Caco-2 (cell line): ENCODE measurements around the gene IL21R. TPM values are rescaled to one million over a fixed set of nuclear protein-coding genes. Genes with fewer than 3 reads are reported as not detected.

Experiments used
- BruUV-seq: library from RNA; stranded (reverse); fragments of 400-500 nt; replicated peaks from 2 replicates; lab custom pipeline; 2021; lab: Mats Ljungman, UMichigan
- CTCF ChIA-PET: fragments of 300-600 bp; sonication (Branson Sonifier 250); formaldehyde crosslinking; loops from one replicate; lab custom pipeline; 2022; ENCODE audit warnings: antibody characterized with exemption; lab: Charles Lee
- POLR2A ChIA-PET: fragments of 300-600 bp; sonication (Branson Sonifier 250); formaldehyde crosslinking; loops from one replicate; lab custom pipeline; 2022; ENCODE audit warnings: antibody characterized with exemption; lab: Charles Lee
- DNase-seq, 2 experiments: peaks; one replicate each; pipeline versions ENCODE4 v3.0.0 to v3.0.0-alpha.2; 2020 to 2022
- H3K27me3 ChIP-seq: replicated peaks from 2 replicates; pipeline ENCODE4 v1.6.0; 2011; ENCODE audit warnings: low read length; ENCODE audit not compliant: control insufficient read depth, insufficient read depth
- H3K36me3 ChIP-seq: 2 replicates; pipeline ENCODE4 v1.5.1; 2011; ENCODE audit warnings: low read length; ENCODE audit not compliant: control insufficient read depth, insufficient read depth
- H3K4me1 ChIP-seq: fragments of 250-450 bp; sonication (Bioruptor Pico); 2 replicates; pipeline ENCODE4 v1.5.1; 2020; ENCODE audit warnings: mild to moderate bottlenecking
- H3K4me3 ChIP-seq: 2 replicates; pipeline ENCODE4 v1.5.1; 2011; ENCODE audit warnings: low read depth, mild to moderate bottlenecking, control low read depth, low read length
- H3K9me3 ChIP-seq: fragments of 250-450 bp; sonication (Bioruptor Pico); 2 replicates; pipeline ENCODE4 v1.5.1; 2020; ENCODE audit warnings: mild to moderate bottlenecking, moderate library complexity
- H3K27ac Mint-ChIP-seq: one replicate; pipeline ENCODE4 v1.8.0; 2022; ENCODE audit warnings: mixed read lengths; ENCODE audit not compliant: unreplicated experiment
- H3K27me3 Mint-ChIP-seq: one replicate; pipeline ENCODE4 v1.8.0; 2022; ENCODE audit warnings: mixed read lengths; ENCODE audit not compliant: insufficient read depth, unreplicated experiment
- H3K36me3 Mint-ChIP-seq: one replicate; pipeline ENCODE4 v1.8.0; 2022; ENCODE audit warnings: mild to moderate bottlenecking, mixed read lengths; ENCODE audit not compliant: insufficient read depth, unreplicated experiment
- H3K4me1 Mint-ChIP-seq: one replicate; pipeline ENCODE4 v1.8.0; 2022; ENCODE audit warnings: low read depth, mixed read lengths; ENCODE audit not compliant: unreplicated experiment
- H3K4me3 Mint-ChIP-seq: one replicate; pipeline ENCODE4 v1.8.0; 2022; ENCODE audit warnings: mild to moderate bottlenecking, moderate library complexity, mixed read lengths; ENCODE audit not compliant: unreplicated experiment
- H3K9me3 Mint-ChIP-seq: one replicate; pipeline ENCODE4 v1.8.0; 2022; ENCODE audit warnings: mixed read lengths; ENCODE audit not compliant: unreplicated experiment
- CTCF ChIP-seq, 2 experiments: fragments of 200-600 bp in 1 of 2; IDR thresholded peaks; 1 replicate in 1 of 2; 2 replicates in 1 of 2; pipeline versions ENCODE4 v1.5.1 to v1.8.0; 2011 to 2022; ENCODE audit warnings: antibody characterized with exemption in 1 of 2, control low read depth in 1 of 2, inconsistent platforms in 1 of 2, low read depth in 1 of 2, low read length in 1 of 2, mild to moderate bottlenecking in 1 of 2, moderate library complexity in 1 of 2; ENCODE audit not compliant: insufficient read depth in 1 of 2, severe bottlenecking in 1 of 2, unreplicated experiment in 1 of 2
- intact Hi-C: fragments of 100-400 bp; cut with micrococcal nuclease; formaldehyde crosslinking; loops from one replicate; pipeline ENCODE4 v1.10.0; 2022; ENCODE audit not compliant: unreplicated experiment
- total RNA-seq: library from RNA; stranded (reverse); gene quantifications from 2 replicates; pipeline ENCODE4 v1.2.3, GENCODE V29; 2022

Gene IL21R
- total RNA-seq, 1 experiment from 2014 or later = 0.07 TPM

- intact Hi-C loops = no loop called here
- no peak for DNase-seq
- Mint-ChIP-seq H3K27me3 (no peaks in the 10 kb centered on the region), H3K9me3 (no peaks in the 10 kb centered on the region), H3K36me3 (peaks cover 66% of the 10 kb centered on the region), H3K27ac (no peak overlapping the region), H3K4me3 (no peak overlapping the region), H3K4me1 (no peaks in the 10 kb centered on the region)
- Histone ChIP-seq H3K27me3 (no peaks in the 10 kb centered on the region), H3K36me3 (no peaks in the 10 kb centered on the region; the same call in 1 of the 2 replicates), H3K4me1 (no peaks in the 10 kb centered on the region), H3K4me3 (no peak overlapping the region), H3K9me3 (no peaks in the 10 kb centered on the region)
- ChIA-PET CTCF (no interaction called here), POLR2A (no interaction called here)
- BruUV-seq = no TSS peak
- TF ChIP-seq CTCF (IDR thresholded peaks at IDR 0.05; ENCODE audit: insufficient read depth in 1 of 2, low read depth in 1 of 2, low read length in 1 of 2, severe bottlenecking in 1 of 2, unreplicated experiment in 1 of 2) = no peak
Measured at GRCh38 chr16:27492588-27492979, 90.6 kb downstream of the IL21R start.

- H3K9me3 ChIP-seq = no peaks in the 10 kb centered on the region
- no peak overlapping the region for H3K4me3 Mint-ChIP-seq
- BruUV-seq = no TSS peak
- TF ChIP-seq CTCF (IDR thresholded peaks at IDR 0.05; ENCODE audit: insufficient read depth in 1 of 2, low read depth in 1 of 2, low read length in 1 of 2, severe bottlenecking in 1 of 2, unreplicated experiment in 1 of 2) = no peak
- H3K4me3 ChIP-seq = no peak overlapping the region
- no peaks in the 10 kb centered on the region for H3K4me1 ChIP-seq
- H3K36me3 Mint-ChIP-seq = peaks cover 70% of the 10 kb centered on the region
- H3K27ac Mint-ChIP-seq = no peak overlapping the region
- intact Hi-C loops = no loop called here
- H3K4me1 Mint-ChIP-seq = no peaks in the 10 kb centered on the region
- no peaks in the 10 kb centered on the region for H3K9me3 Mint-ChIP-seq
- no peaks in the 10 kb centered on the region for H3K27me3 ChIP-seq
- ChIA-PET POLR2A (no interaction called here), CTCF (no interaction called here)
- no peaks in the 10 kb centered on the region for H3K27me3 Mint-ChIP-seq
- no peaks in the 10 kb centered on the region for H3K36me3 ChIP-seq
- DNase-seq = no peak
Measured at GRCh38 chr16:27495191-27495590, 93.2 kb downstream of the IL21R start.

GRCh38 chr16:27498031-27498825 lies 96.3 kb downstream of the IL21R start:
- H3K4me1 Mint-ChIP-seq = no peaks in the 10 kb centered on the region
- intact Hi-C loops = no loop called here
- H3K36me3 Mint-ChIP-seq = peaks cover 67% of the 10 kb centered on the region
- no peak overlapping the region for H3K27ac Mint-ChIP-seq
- Histone ChIP-seq H3K9me3 (no peaks in the 10 kb centered on the region), H3K27me3 (no peaks in the 10 kb centered on the region), H3K4me1 (no peaks in the 10 kb centered on the region), H3K4me3 (no peak overlapping the region), H3K36me3 (no peaks in the 10 kb centered on the region; the same call in 1 of the 2 replicates)
- ChIA-PET POLR2A (no interaction called here), CTCF (no interaction called here)
- no peaks in the 10 kb centered on the region for H3K9me3 Mint-ChIP-seq
- no TSS peak for BruUV-seq
- H3K4me3 Mint-ChIP-seq = no peak overlapping the region
- no peaks in the 10 kb centered on the region for H3K27me3 Mint-ChIP-seq
- no peak for DNase-seq
- no peak for TF ChIP-seq CTCF (IDR thresholded peaks at IDR 0.05; ENCODE audit: insufficient read depth in 1 of 2, low read depth in 1 of 2, low read length in 1 of 2, severe bottlenecking in 1 of 2, unreplicated experiment in 1 of 2)
